NCI-H446 (cell line): ENCODE data around the gene APOL1.

Experiments
- DNase-seq, 2 experiments: peaks; one replicate each; lab custom pipeline; 2025; lab: John Stamatoyannopoulos, UW

The APOL1 gene

DNA sequence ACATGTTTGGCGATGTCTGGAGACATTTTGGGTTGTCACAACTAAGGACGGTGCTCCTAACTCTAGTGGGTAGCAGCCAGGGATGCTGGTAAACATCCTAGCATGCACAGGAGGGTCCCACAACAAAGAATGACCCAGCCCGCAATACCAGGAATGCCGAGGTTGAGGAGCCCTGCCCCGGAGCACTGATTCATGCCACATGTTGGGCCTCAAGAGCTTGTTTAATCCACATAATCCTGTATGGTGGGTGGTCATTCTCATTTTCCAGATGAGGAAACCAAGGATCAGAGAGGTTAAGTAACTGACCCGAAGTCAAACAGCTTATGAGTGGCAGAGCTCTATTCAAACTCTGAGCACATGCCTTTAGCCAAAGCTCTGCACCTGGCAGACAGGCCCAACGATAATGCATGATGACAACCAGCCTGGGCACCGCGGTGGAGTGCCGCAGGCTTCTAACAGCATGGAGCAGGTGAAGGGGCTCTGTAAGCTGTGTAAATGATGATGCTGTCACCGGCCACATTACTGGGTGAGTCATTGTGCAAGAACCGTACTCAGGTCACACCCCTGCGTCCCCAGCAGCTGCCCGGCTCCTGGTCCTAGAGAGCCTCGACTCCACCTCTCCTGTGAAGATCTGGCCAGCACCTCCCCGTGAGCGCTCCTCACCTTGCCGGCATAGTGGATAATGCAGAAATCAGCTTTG lies 58.6 kb downstream of the APOL1 start:
- no peak for DNase-seq

DNA sequence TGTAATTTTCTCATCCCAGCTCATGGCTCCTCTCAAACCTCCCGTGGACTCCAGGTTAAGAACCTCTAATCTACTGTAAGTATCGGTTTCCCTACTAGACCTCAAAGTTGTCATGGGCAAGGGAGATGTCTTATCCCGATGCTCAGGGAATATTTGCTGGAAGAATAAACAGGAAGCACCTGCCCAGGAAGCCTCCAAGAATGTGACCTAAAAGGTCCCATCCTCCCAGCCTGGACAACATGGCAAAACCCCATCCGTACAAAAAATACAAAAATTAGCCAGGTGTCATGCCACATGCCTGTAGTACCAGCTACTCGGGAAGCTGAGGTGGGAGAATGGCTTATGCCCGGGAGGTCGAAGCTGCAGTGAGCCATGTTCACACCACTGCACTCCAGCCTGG lies 62.4 kb downstream of the APOL1 start:
- no peak for DNase-seq

DNA sequence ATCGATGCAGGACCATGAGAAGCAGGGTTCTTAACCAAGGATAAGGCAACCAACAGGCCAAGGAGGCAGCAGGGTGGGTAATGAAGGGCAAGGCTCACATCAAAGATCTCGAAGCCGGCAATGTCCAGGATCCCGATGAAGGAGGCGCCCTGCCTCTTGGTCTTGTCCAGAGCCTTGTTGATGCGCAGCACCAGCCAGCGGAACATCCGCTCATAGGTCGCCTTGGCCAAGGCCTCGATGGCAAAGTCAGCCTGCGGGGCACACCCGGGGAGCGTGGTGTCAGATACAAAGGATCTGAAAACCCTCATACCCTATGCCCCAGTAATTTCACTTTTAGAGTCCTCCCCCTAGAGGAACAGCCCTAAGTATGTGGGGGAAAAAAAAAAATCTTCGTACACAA lies 63.5 kb downstream of the APOL1 start:
- no peak for DNase-seq
